Left ventricle myocardium inferior (tissue), 1 donor: ENCODE data around the gene COPA. TPM values are rescaled to one million over a fixed set of nuclear protein-coding genes. Genes with fewer than 3 reads are reported as not detected.

Experiments
- DNase-seq: peaks from one replicate; pipeline ENCODE4 v3.0.0-alpha.2; 2020
- H3K27ac ChIP-seq: fragments of 200-600 bp; replicated peaks from 2 replicates; pipeline ENCODE4 v1.8.0; 2021
- H3K27me3 ChIP-seq: fragments of 200-600 bp; 2 replicates; pipeline ENCODE4 v1.8.0; 2021; ENCODE audit warnings: low read depth
- H3K36me3 ChIP-seq: fragments of 200-600 bp; 2 replicates; pipeline ENCODE4 v1.8.0; 2021
- H3K4me1 ChIP-seq: fragments of 200-600 bp; 2 replicates; pipeline ENCODE4 v1.8.0; 2021
- H3K4me3 ChIP-seq: fragments of 200-600 bp; 2 replicates; pipeline ENCODE4 v1.8.0; 2021; ENCODE audit warnings: mild to moderate bottlenecking, moderate library complexity
- H3K9me3 ChIP-seq: fragments of 200-600 bp; replicated peaks from 2 replicates; pipeline ENCODE4 v1.8.0; 2021
- intact Hi-C: fragments of 100-400 bp; cut with micrococcal nuclease; formaldehyde crosslinking; loops from one replicate; pipeline ENCODE4 v1.11.0; 2022
- total RNA-seq: library from RNA; stranded (reverse); fragmentation: NEBNext Ultra II Directional; extraction: Animal tissue kit (Norgen Biotek cat#: 25700); gene quantifications from one replicate; pipeline ENCODE4 v1.2.1, GENCODE V29; 2021
- TF ChIP-seq, protein P1 (sequence below): fragments of 200-600 bp; IDR thresholded peaks from 2 replicates; pipeline ENCODE4 v1.8.0; 2021; ENCODE audit warnings: antibody characterized with exemption, mild to moderate bottlenecking, borderline replicate concordance
- donor health status: DM: no; HTN: yes; CAD: no; lungs with severe emphysema.

The COPA gene
- total RNA-seq, 1 donor from 2014 or later: 90.4 TPM

- intact Hi-C loops: no loop called here
- Histone ChIP-seq H3K4me1 (no peaks in the 10 kb centered on the region), H3K9me3 (no peaks in the 10 kb centered on the region), H3K27me3 (no peaks in the 10 kb centered on the region), H3K36me3 (no peaks in the 10 kb centered on the region), H3K27ac (no peak overlapping the region), H3K4me3 (no peak overlapping the region)
- TF ChIP-seq, protein P1, sequence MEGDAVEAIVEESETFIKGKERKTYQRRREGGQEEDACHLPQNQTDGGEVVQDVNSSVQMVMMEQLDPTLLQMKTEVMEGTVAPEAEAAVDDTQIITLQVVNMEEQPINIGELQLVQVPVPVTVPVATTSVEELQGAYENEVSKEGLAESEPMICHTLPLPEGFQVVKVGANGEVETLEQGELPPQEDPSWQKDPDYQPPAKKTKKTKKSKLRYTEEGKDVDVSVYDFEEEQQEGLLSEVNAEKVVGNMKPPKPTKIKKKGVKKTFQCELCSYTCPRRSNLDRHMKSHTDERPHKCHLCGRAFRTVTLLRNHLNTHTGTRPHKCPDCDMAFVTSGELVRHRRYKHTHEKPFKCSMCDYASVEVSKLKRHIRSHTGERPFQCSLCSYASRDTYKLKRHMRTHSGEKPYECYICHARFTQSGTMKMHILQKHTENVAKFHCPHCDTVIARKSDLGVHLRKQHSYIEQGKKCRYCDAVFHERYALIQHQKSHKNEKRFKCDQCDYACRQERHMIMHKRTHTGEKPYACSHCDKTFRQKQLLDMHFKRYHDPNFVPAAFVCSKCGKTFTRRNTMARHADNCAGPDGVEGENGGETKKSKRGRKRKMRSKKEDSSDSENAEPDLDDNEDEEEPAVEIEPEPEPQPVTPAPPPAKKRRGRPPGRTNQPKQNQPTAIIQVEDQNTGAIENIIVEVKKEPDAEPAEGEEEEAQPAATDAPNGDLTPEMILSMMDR: no peak
- no peak for DNase-seq
Observed at GRCh38 chr1:160271025-160271424, 72.0 kb downstream of the COPA start.

DNA sequence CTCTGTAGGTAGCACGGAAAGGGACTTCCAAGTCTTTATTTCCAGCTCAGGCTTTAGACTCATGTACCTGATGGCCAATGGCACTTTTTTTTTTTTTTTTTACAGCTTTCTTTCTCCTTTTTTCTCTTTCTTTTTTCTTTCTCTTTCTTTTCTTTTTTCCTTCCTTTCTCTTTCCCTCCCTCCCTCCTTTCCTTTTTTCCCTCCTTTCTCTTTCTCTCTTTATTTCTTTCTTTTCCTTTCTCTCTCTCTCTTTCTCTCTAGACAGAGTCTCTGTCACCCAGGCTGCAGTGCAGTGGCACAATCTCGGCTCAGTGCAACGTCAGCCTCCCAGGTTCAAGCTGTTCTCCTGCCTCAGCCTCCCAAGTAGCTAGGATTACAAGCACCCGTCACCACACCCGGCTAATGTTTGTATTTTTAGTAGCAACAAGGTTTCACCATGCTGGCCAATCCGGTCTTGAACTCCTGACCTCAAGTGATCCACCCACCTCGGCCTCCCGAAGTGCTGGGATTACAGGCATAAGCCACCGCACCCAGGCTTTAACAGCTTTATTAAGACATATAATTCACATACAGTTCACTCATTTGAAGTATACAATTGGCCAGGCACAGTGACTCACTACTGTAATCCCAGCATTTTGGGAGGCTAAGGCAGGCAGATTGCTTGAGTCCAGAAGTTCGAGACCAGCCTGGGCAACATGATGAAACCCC lies 75.6 kb downstream of the COPA start:
- Histone ChIP-seq H3K4me3 (no peak overlapping the region), H3K27ac (no peak overlapping the region), H3K27me3 (no peaks in the 10 kb centered on the region), H3K9me3 (no peaks in the 10 kb centered on the region), H3K4me1 (peaks cover 2% of the 10 kb centered on the region), H3K36me3 (no peaks in the 10 kb centered on the region)
- intact Hi-C loops: no loop called here
- TF ChIP-seq, protein P1: no peak
- no peak for DNase-seq

GRCh38 chr1:160264795-160265307 lies 78.2 kb downstream of the COPA start:
- no peak for DNase-seq
- intact Hi-C loops: no loop called here
- no peak overlapping the region for H3K4me3 ChIP-seq
- H3K4me1 ChIP-seq: peaks cover 25% of the 10 kb centered on the region
- no peaks in the 10 kb centered on the region for H3K36me3 ChIP-seq
- no peaks in the 10 kb centered on the region for H3K9me3 ChIP-seq
- H3K27me3 ChIP-seq: no peaks in the 10 kb centered on the region
- no peak overlapping the region for H3K27ac ChIP-seq
- TF ChIP-seq, protein P1: no peak

GRCh38 chr1:160261893-160262794 lies 80.9 kb downstream of the COPA start, which contains the start of gene DCAF8:
Gene DCAF8, minus strand, starts transcription at chr1:160262549. Its CDS starts 18,541 bp downstream, at chr1:160244008.
- H3K9me3 ChIP-seq: no peaks in the 10 kb centered on the region
- H3K4me3 ChIP-seq: peak within 1 kb of the TSS; percentile 89
- peak within 1 kb of the TSS; percentile 96 for H3K27ac ChIP-seq
- no peaks in the 10 kb centered on the region for H3K27me3 ChIP-seq
- peaks cover 52% of the 10 kb centered on the region for H3K4me1 ChIP-seq
- no peaks in the 10 kb centered on the region for H3K36me3 ChIP-seq
- TF ChIP-seq, protein P1: no peak
- intact Hi-C loops: no loop called here
- DNase-seq: peak; percentile 98

DNA sequence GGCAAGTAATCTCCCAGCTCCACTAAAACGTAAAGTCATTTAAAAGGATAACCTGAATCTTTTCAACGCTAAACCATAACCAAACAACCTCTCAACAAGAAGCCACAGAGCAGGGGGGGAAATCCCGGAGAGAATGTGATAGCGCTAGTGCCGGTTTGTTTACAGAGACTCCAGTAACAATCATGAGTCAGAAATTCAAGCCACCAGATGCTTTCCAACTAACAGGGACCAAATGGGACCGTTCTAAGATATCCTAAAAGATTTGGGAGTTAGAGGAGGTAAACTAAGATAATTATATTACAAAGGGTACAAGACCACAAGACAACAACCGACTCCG lies 81.5 kb downstream of the COPA start:
- TF ChIP-seq, protein P1: no peak
- Histone ChIP-seq H3K4me1 (peaks cover 58% of the 10 kb centered on the region), H3K27me3 (no peaks in the 10 kb centered on the region), H3K4me3 (peak overlapping the region; percentile 89), H3K9me3 (no peaks in the 10 kb centered on the region), H3K27ac (peak overlapping the region; percentile 96), H3K36me3 (no peaks in the 10 kb centered on the region)
- intact Hi-C loops: no loop called here
- DNase-seq: no peak
